Measurements from ENCODE around the gene SCGB1C1. TPM values are rescaled to one million over a fixed set of nuclear protein-coding genes. Genes with fewer than 3 reads are reported as not detected.

The SCGB1C1 gene
- total RNA-seq, 1 donor from 2014 or later, result not detected

DNA sequence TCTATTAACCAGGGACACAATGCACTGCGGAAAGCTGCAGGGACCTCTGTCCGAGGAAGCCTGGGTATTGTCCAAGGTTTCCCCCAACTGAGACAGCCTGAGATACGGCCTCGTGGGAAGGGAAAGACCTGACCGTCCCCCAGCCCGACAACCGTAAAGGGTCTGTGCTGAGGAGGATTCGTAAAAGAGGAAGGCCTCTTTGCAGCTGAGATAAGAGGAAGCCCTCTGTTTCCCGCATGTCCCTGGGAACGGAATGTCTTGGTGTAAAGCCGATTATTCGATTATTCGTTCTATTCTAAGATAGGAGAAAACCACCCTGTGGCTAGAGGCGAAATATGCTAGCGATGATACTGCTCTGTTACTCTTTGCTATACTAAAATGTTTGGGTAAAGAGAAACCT is 9.1 kb downstream of the SCGB1C1 start:
- DNase-seq (ENCODE audit: low read depth), result no peak
- TF ChIP-seq CTCF (IDR thresholded peaks at IDR 0.05; ENCODE audit: insufficient read depth, low read length, poor library complexity, severe bottlenecking), result no peak
- Histone ChIP-seq H3K27me3 (ENCODE audit: control insufficient read depth, insufficient read depth, low read length) (no peaks in the 10 kb centered on the region), H3K4me3 (ENCODE audit: low read depth, low read length) (no peak overlapping the region), H3K36me3 (ENCODE audit: control insufficient read depth, insufficient read depth, low read length) (no peaks in the 10 kb centered on the region)

DNA sequence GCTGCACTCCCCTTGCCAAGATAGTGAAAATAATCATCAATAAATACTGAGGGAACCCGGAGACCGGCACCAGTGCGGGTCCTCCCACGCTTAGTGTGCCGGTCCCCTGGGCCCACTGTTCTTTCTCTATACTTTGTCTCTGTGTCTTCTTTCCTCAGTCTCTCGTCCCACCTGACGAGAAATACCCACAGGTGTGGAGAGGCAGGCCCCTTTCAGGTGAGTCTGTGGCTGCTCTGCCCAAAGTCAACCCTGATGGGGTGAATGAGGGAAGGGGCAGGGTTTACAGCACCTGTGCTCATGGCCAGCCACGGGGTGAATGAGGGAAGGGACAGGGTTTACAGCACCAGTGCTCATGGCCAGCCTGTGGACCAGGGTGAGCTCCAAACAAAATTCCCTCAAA is 9.6 kb downstream of the SCGB1C1 start:
- no peak for DNase-seq (ENCODE audit: low read depth)
- H3K27me3 ChIP-seq (ENCODE audit: control insufficient read depth, insufficient read depth, low read length), result no peaks in the 10 kb centered on the region
- no peak for TF ChIP-seq CTCF (IDR thresholded peaks at IDR 0.05; ENCODE audit: insufficient read depth, low read length, poor library complexity, severe bottlenecking)
- no peak overlapping the region for H3K4me3 ChIP-seq (ENCODE audit: low read depth, low read length)
- H3K36me3 ChIP-seq (ENCODE audit: control insufficient read depth, insufficient read depth, low read length), result no peaks in the 10 kb centered on the region

DNA sequence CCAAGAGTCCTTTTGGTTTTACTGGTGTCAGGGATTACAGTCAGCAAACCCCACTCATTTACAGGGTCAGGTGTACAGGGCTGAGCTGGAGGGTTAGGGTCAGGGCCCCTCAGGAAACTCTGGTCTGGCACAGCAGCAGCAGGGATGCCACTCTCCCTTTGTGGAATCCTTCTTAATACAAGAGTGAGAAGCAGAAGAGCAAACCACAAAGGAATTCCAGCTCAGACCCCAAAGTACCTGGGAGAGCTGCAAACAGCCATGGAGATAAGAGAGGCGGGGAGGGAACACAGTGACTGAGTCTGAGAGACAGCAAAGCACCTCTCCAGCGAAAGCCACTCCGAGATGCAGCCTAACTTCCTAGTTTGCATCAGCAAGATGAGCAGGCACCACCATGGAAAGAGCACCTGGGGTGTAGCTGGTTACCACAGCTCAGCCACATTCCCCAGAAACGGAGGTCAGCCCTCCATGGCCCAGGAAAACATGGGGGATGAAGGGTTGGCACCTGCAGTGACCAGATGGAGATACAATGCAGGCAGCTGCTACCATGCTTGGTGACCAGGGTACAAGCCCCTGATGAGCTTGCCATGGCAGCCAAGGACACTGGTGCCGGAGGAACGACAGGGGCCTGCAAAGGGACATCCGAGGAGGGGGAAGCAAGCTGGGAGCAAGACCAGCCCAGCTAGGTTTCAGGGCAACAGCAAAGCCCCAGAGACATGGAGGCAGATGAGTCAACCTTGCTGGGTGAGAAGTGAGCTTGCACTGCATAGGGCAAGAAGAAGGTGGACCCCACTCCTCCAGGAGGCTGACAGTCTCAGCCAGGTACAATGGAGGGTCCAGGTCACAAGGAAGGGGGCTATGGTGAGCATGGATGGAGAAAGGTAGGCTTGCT is 10.4 kb downstream of the SCGB1C1 start:
- TF ChIP-seq CTCF (IDR thresholded peaks at IDR 0.05; ENCODE audit: insufficient read depth, low read length, poor library complexity, severe bottlenecking), result no peak
- Histone ChIP-seq H3K4me3 (ENCODE audit: low read depth, low read length) (no peak overlapping the region), H3K36me3 (ENCODE audit: control insufficient read depth, insufficient read depth, low read length) (no peaks in the 10 kb centered on the region), H3K27me3 (ENCODE audit: control insufficient read depth, insufficient read depth, low read length) (no peaks in the 10 kb centered on the region)
- no peak for DNase-seq (ENCODE audit: low read depth)

GRCh38 chr11:203945-204586 is 11.2 kb downstream of the SCGB1C1 start:
- no peak for DNase-seq (ENCODE audit: low read depth)
- no peaks in the 10 kb centered on the region for H3K27me3 ChIP-seq (ENCODE audit: control insufficient read depth, insufficient read depth, low read length)
- TF ChIP-seq CTCF (IDR thresholded peaks at IDR 0.05; ENCODE audit: insufficient read depth, low read length, poor library complexity, severe bottlenecking), result no peak
- no peak overlapping the region for H3K4me3 ChIP-seq (ENCODE audit: low read depth, low read length)
- H3K36me3 ChIP-seq (ENCODE audit: control insufficient read depth, insufficient read depth, low read length), result no peaks in the 10 kb centered on the region

GRCh38 chr11:204587-205109 is 11.8 kb downstream of the SCGB1C1 start:
- no peak for TF ChIP-seq CTCF (IDR thresholded peaks at IDR 0.05; ENCODE audit: insufficient read depth, low read length, poor library complexity, severe bottlenecking)
- DNase-seq (ENCODE audit: low read depth), result no peak
- no peak overlapping the region for H3K4me3 ChIP-seq (ENCODE audit: low read depth, low read length)
- no peaks in the 10 kb centered on the region for H3K27me3 ChIP-seq (ENCODE audit: control insufficient read depth, insufficient read depth, low read length)
- H3K36me3 ChIP-seq (ENCODE audit: control insufficient read depth, insufficient read depth, low read length), result peaks cover 1% of the 10 kb centered on the region
